ENCODE measurements around the gene PANK1. TPM values are rescaled to one million over a fixed set of nuclear protein-coding genes. Genes with fewer than 3 reads are reported as not detected.

Gene PANK1
- polyA plus RNA-seq (2011; rRNA removed) (3.9 and 4.2 TPM in 2 replicates), polyA minus RNA-seq (2011; rRNA and poly(A)+ RNA removed) (4.6 and 6.6 TPM in 2 replicates)

DNA sequence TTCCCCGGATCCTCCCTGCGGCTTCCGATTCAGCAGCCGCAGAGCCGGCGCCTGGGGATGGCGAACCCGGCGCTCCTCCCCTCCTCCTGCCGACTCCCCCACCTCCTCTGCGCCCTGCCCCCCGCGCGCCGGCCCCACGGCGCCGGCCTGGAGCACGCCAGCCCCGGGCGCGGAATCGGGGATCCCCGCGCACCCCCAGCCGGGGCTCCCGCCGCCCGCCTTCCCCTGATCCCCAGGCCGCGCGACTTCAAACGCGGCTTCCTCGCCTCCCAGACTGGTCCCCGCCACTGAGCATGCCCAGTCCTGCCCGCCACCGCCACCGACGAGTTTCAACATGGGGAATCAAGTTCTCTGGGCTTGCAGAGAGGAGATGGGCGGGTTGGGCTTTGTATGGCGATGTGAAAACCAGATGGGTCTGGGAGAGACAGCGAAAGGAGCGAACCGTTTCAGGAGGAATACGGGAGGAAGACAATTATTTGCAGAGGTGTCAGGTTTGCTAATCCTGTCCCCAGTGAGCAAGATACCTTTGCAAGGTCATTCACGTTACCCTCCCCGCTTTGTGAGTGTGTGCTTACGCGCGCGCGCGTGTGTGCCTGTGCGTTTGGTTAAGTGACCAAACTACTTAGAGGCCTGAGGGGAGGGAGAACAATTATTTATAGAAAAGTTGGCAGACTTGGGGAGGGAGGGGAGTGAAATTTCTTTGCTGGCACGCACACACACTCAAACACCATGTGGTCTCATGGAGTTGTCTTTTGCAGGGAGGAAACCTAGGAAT is at the start of gene PANK1:
PANK1 (minus strand) TSS at position 276 of the 775 bp plus-strand sequence. CDS start 351 bp downstream, outside the sequence.
- no peaks in the 10 kb centered on the region for H3K36me3 ChIP-seq (ENCODE audit: control insufficient read depth, insufficient read depth, low read length)
- TF ChIP-seq, protein P1, sequence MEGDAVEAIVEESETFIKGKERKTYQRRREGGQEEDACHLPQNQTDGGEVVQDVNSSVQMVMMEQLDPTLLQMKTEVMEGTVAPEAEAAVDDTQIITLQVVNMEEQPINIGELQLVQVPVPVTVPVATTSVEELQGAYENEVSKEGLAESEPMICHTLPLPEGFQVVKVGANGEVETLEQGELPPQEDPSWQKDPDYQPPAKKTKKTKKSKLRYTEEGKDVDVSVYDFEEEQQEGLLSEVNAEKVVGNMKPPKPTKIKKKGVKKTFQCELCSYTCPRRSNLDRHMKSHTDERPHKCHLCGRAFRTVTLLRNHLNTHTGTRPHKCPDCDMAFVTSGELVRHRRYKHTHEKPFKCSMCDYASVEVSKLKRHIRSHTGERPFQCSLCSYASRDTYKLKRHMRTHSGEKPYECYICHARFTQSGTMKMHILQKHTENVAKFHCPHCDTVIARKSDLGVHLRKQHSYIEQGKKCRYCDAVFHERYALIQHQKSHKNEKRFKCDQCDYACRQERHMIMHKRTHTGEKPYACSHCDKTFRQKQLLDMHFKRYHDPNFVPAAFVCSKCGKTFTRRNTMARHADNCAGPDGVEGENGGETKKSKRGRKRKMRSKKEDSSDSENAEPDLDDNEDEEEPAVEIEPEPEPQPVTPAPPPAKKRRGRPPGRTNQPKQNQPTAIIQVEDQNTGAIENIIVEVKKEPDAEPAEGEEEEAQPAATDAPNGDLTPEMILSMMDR (IDR thresholded peaks at IDR 0.05; ENCODE audit: insufficient read depth, low read depth, low read length): no peak
- ChIA-PET CTCF (no interaction called here), POLR2A (no interaction called here)
- peak within 1 kb of the TSS; percentile 69 for H3K4me3 ChIP-seq (ENCODE audit: low read depth, low read length)
- no peaks in the 10 kb centered on the region for H3K27me3 ChIP-seq (ENCODE audit: control insufficient read depth, insufficient read depth, low read length)
- DNase-seq (ENCODE audit: low read depth): no peak

GRCh38 chr10:89693176-89693575 is 48.1 kb upstream of the PANK1 start:
- Histone ChIP-seq H3K27me3 (ENCODE audit: control insufficient read depth, insufficient read depth, low read length) (no peaks in the 10 kb centered on the region), H3K36me3 (ENCODE audit: control insufficient read depth, insufficient read depth, low read length) (no peaks in the 10 kb centered on the region), H3K4me3 (ENCODE audit: low read depth, low read length) (no peak overlapping the region)
- TF ChIP-seq, protein P1 (IDR thresholded peaks at IDR 0.05; ENCODE audit: insufficient read depth, low read depth, low read length): no peak
- CTCF ChIA-PET: interaction anchor here (1.4 kb wide), 1 partner anchor 8 kb away, joined by 6 read pairs; the partner anchor contains the start of gene KIF20B
- POLR2A ChIA-PET: no interaction called here
- no peak for DNase-seq (ENCODE audit: low read depth)

GRCh38 chr10:89692416-89692815 is 47.4 kb upstream of the PANK1 start:
- Histone ChIP-seq H3K4me3 (ENCODE audit: low read depth, low read length) (no peak overlapping the region), H3K27me3 (ENCODE audit: control insufficient read depth, insufficient read depth, low read length) (no peaks in the 10 kb centered on the region), H3K36me3 (ENCODE audit: control insufficient read depth, insufficient read depth, low read length) (no peaks in the 10 kb centered on the region)
- ChIA-PET POLR2A (no interaction called here), CTCF (interaction anchor here (1.0 to 1.4 kb wide), 2 partner anchors 9 kb away, joined by 3 to 6 read pairs; partner anchors contain the start of gene KIF20B)
- no peak for DNase-seq (ENCODE audit: low read depth)
- TF ChIP-seq, protein P1 (IDR thresholded peaks at IDR 0.05; ENCODE audit: insufficient read depth, low read depth, low read length): no peak

DNA sequence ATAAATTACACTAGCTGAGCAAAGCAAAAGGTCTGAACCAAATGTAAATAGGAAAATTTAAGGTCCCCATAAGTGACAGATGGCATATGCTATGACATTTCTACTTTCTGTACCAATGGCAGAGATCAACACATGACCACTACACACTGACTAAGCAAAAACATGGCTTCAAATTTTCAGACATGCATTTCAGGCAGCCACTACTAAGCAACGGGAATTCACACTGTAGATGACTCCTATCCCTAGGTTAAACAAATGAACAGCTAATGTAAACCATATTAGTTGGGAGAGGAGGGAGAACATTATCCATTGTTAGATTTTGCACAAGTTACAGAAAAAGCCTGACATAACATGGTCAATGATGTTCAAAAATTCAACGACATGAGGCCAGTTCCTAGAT is 45.0 kb upstream of the PANK1 start:
- no peak for DNase-seq (ENCODE audit: low read depth)
- H3K4me3 ChIP-seq (ENCODE audit: low read depth, low read length): no peak overlapping the region
- CTCF ChIA-PET: interaction anchor here (1.3 kb wide), 1 partner anchor 19 kb away, joined by 3 read pairs; no protein-coding TSS in a partner anchor
- no peaks in the 10 kb centered on the region for H3K27me3 ChIP-seq (ENCODE audit: control insufficient read depth, insufficient read depth, low read length)
- POLR2A ChIA-PET: no interaction called here
- H3K36me3 ChIP-seq (ENCODE audit: control insufficient read depth, insufficient read depth, low read length): no peaks in the 10 kb centered on the region
- TF ChIP-seq, protein P1 (IDR thresholded peaks at IDR 0.05; ENCODE audit: insufficient read depth, low read depth, low read length): no peak

DNA sequence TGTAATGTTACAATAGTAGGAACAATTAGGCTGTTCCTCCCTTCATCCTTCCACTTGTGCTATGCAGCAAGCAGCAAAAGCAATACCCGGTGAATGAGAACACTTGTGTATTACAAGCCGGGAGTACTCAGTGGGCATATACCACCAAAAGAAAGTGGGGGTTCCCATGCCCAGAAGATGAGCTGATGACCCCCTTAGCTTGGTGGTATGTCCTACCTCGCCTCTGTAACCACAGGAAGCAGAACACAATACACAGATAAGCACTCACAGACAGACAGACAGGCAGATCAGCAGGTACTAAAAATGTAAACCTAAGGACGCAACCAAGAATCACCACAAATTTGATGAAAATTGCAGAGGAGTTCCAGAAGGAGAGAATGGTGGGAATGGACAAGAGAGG is 40.9 kb upstream of the PANK1 start:
- TF ChIP-seq, protein P1 (IDR thresholded peaks at IDR 0.05; ENCODE audit: insufficient read depth, low read depth, low read length): no peak
- ChIA-PET POLR2A (no interaction called here), CTCF (interaction anchor here (1.0 to 1.4 kb wide), 2 partner anchors 9 to 12 kb away, joined by 3 to 5 read pairs; no protein-coding TSS in a partner anchor)
- DNase-seq (ENCODE audit: low read depth): no peak
- no peaks in the 10 kb centered on the region for H3K27me3 ChIP-seq (ENCODE audit: control insufficient read depth, insufficient read depth, low read length)
- no peak overlapping the region for H3K4me3 ChIP-seq (ENCODE audit: low read depth, low read length)
- no peaks in the 10 kb centered on the region for H3K36me3 ChIP-seq (ENCODE audit: control insufficient read depth, insufficient read depth, low read length)

Data from BJ (cell line).